B cell (primary cell): Measurements from ENCODE around the gene NTN1. TPM values are rescaled to one million over a fixed set of nuclear protein-coding genes. Genes with fewer than 3 reads are reported as not detected.

Experiments used
- ATAC-seq: fragments of 200-7000 bp; cut with Tn5 transposase; one replicate; pipeline ENCODE4 v1.10.0; 2021; ENCODE audit warnings: low read depth, mild to moderate bottlenecking, moderate number of reproducible peaks, moderate library complexity
- CTCF ChIA-PET: fragments of 350-600 bp; sonication (Branson Sonifier 250); formaldehyde crosslinking; loops from one replicate; lab custom pipeline; 2021; ENCODE audit warnings: antibody characterized with exemption, inconsistent platforms; lab: Charles Lee
- POLR2A ChIA-PET: fragments of 350-600 bp; sonication (Branson Sonifier 250); formaldehyde crosslinking; loops from one replicate; lab custom pipeline; 2021; ENCODE audit warnings: antibody characterized with exemption; lab: Charles Lee
- DNase-seq: peaks from one replicate; pipeline ENCODE4 v3.0.0; 2013
- H2AFZ ChIP-seq: 2 replicates; pipeline ENCODE4 v1.6.1; 2012; ENCODE audit warnings: mild to moderate bottlenecking, low read depth, low read length; ENCODE audit not compliant: insufficient read depth, poor library complexity, severe bottlenecking
- H3K27ac ChIP-seq, 2 donors: 1 replicate in 1 of 2; 2 replicates in 1 of 2; pipeline ENCODE4 v1.5.1; 2012 to 2013; ENCODE audit warnings: low read length in 2 of 2, mild to moderate bottlenecking in 2 of 2, moderate library complexity in 1 of 2
- H3K27me3 ChIP-seq, 4 experiments: fragments of 200-600 bp in 1 of 4; sonication (generic) in 1 of 4; replicated peaks in 1 of 4; 1 replicate in 2 of 4; 2 replicates in 2 of 4; pipeline versions ENCODE4 v1.6.1 to v1.7.0; 2013 to 2016; ENCODE audit warnings: low read length in 3 of 4, mild to moderate bottlenecking in 2 of 4, mixed read lengths in 1 of 4, moderate library complexity in 1 of 4; ENCODE audit not compliant: insufficient read depth in 4 of 4, control insufficient read depth in 3 of 4; ENCODE audit errors: control extremely low read depth in 1 of 4
- H3K36me3 ChIP-seq, 2 experiments: replicated peaks in 1 of 2; 1 replicate in 1 of 2; 2 replicates in 1 of 2; pipeline versions ENCODE4 v1.6.1 to v1.7.1; 2013; ENCODE audit warnings: low read length in 1 of 2; ENCODE audit not compliant: insufficient read depth in 2 of 2, control insufficient read depth in 1 of 2; ENCODE audit errors: control extremely low read depth in 1 of 2, extremely low read depth in 1 of 2
- H3K4me1 ChIP-seq, 2 donors: fragments of 200-600 bp in 1 of 2; sonication (generic) in 1 of 2; 1 replicate in 1 of 2; 2 replicates in 1 of 2; pipeline versions ENCODE4 v1.5.1 to v1.6.1; 2013 to 2017; ENCODE audit warnings: low read length in 2 of 2; ENCODE audit not compliant: control insufficient read depth in 2 of 2, insufficient read depth in 2 of 2
- H3K4me2 ChIP-seq: replicated peaks from 2 replicates; pipeline ENCODE3; 2012; ENCODE audit warnings: mild to moderate bottlenecking, low read depth, low read length; ENCODE audit not compliant: poor library complexity, severe bottlenecking
- H3K4me3 ChIP-seq, 5 experiments: fragments of 200-600 bp in 1 of 5; sonication (generic) in 1 of 5; 1 replicate in 3 of 5; 2 replicates in 2 of 5; pipeline versions ENCODE4 v1.5.1 to v1.7.0; 2011 to 2016; ENCODE audit warnings: low read length in 4 of 5, mild to moderate bottlenecking in 4 of 5, low read depth in 2 of 5, control low read depth in 1 of 5, moderate library complexity in 1 of 5; ENCODE audit not compliant: insufficient read depth in 1 of 5; ENCODE audit errors: control extremely low read depth in 1 of 5, extremely low read depth in 1 of 5
- H3K79me2 ChIP-seq: fragments of 200-600 bp; sonication (generic); one replicate; pipeline ENCODE4 v1.6.0; 2016; ENCODE audit warnings: low read length; ENCODE audit not compliant: control insufficient read depth, insufficient read depth
- H3K9ac ChIP-seq: fragments of 200-600 bp; sonication (generic); 2 replicates; pipeline ENCODE4 v1.6.1; 2017; ENCODE audit warnings: mild to moderate bottlenecking, low read length, moderate library complexity
- H3K9me3 ChIP-seq, 3 donors: one replicate each; pipeline versions ENCODE4 v1.6.1 to v1.7.1; 2013; ENCODE audit warnings: low read length in 2 of 3; ENCODE audit not compliant: control insufficient read depth in 2 of 3, insufficient read depth in 1 of 3; ENCODE audit errors: control extremely low read depth in 1 of 3
- H4K20me1 ChIP-seq: 2 replicates; pipeline ENCODE4 v1.6.0; 2012; ENCODE audit warnings: mild to moderate bottlenecking, low read length; ENCODE audit not compliant: insufficient read depth, control insufficient read depth, poor library complexity, severe bottlenecking
- H3K27ac Mint-ChIP-seq: one replicate; pipeline ENCODE4 v1.8.0; 2021; ENCODE audit warnings: mixed read lengths
- H3K27me3 Mint-ChIP-seq: one replicate; pipeline ENCODE4 v1.8.0; 2021; ENCODE audit warnings: mixed read lengths
- H3K4me1 Mint-ChIP-seq: one replicate; pipeline ENCODE4 v1.8.0; 2021; ENCODE audit warnings: mixed read lengths
- H3K4me3 Mint-ChIP-seq: one replicate; pipeline ENCODE4 v1.8.0; 2021; ENCODE audit warnings: mixed read lengths
- H3K9me3 Mint-ChIP-seq: one replicate; pipeline ENCODE4 v1.8.0; 2022; ENCODE audit warnings: mixed read lengths; ENCODE audit not compliant: insufficient read depth
- CTCF ChIP-seq: fragments of 200-600 bp; IDR thresholded peaks from one replicate; pipeline ENCODE4 v1.8.0; 2022; ENCODE audit warnings: antibody characterized with exemption, mild to moderate bottlenecking
- EZH2 ChIP-seq: IDR thresholded peaks from 2 replicates; pipeline ENCODE4 v1.6.1; 2012; ENCODE audit warnings: borderline replicate concordance, low read depth, mild to moderate bottlenecking, moderate library complexity, low read length; ENCODE audit not compliant: insufficient read depth, poor library complexity, severe bottlenecking
- WGBS: methylation state at CpG from one replicate; pipeline ENCODE4 v1.1.5; 2013; ENCODE audit warnings: missing lambda C conversion rate; ENCODE audit not compliant: insufficient coverage; 5-methylcytosine and 5-hydroxymethylcytosine counted together
- intact Hi-C: fragments of 100-400 bp; cut with micrococcal nuclease; formaldehyde crosslinking; loops from one replicate; pipeline ENCODE4 v1.10.0; 2022
- polyA plus RNA-seq: library from polyadenylated mRNA; depleted of rRNA; stranded (reverse); fragments of >200 nt; gene quantifications from 2 replicates; pipeline ENCODE4 v1.2.3, GENCODE V29; 2012
- total RNA-seq, 2 donors: library from RNA; stranded (reverse); fragments of 120-200 nt in 1 of 2; gene quantifications; 1 replicate in 1 of 2; 2 replicates in 1 of 2; pipeline versions ENCODE4 v1.2.3 to v1.2.4, GENCODE V29; 2013 to 2022

Gene NTN1
- total and polyA plus RNA-seq, 2 donors (not counting 1 experiment from before 2014, with no cell fraction given): 0.10 to 0.25 TPM

- Histone ChIP-seq H2AFZ (no peak overlapping the region), H3K9me3 (peaks cover 0 to 3% (median 0%) of the 10 kb centered on the region in 3 donors), H4K20me1 (no peaks in the 10 kb centered on the region), H3K4me2 (no peak overlapping the region), H3K4me3 (no peak overlapping the region), H3K79me2 (no peaks in the 10 kb centered on the region), H3K36me3 (no peaks in the 10 kb centered on the region), H3K9ac (no peak overlapping the region), H3K4me1 (no peaks in the 10 kb centered on the region), H3K27ac (no peak overlapping the region), H3K27me3 (no peaks in the 10 kb centered on the region)
- no peak for TF ChIP-seq EZH2
- TF ChIP-seq CTCF: no peak
- WGBS: 71% methylated on average over 2 of the region's 6 CpGs
- intact Hi-C loops: no loop called here
- no peak overlapping the region for H3K27ac Mint-ChIP-seq
- H3K9me3 Mint-ChIP-seq: no peaks in the 10 kb centered on the region
- H3K4me1 Mint-ChIP-seq: no peaks in the 10 kb centered on the region
- DNase-seq (no peak), ATAC-seq (no peak)
- no peak overlapping the region for H3K4me3 Mint-ChIP-seq
- ChIA-PET POLR2A (no interaction called here), CTCF (no interaction called here)
- peaks cover 9% of the 10 kb centered on the region for H3K27me3 Mint-ChIP-seq
Observed at GRCh38 chr17:9167379-9167778, 146.1 kb downstream of the NTN1 start.

GRCh38 chr17:9169116-9169515 lies 147.8 kb downstream of the NTN1 start:
- Histone ChIP-seq H3K4me2 (no peak overlapping the region), H3K27me3 (no peaks in the 10 kb centered on the region), H2AFZ (no peak overlapping the region), H3K79me2 (no peaks in the 10 kb centered on the region), H3K27ac (no peak overlapping the region), H3K4me3 (no peak overlapping the region), H4K20me1 (no peaks in the 10 kb centered on the region), H3K9me3 (peaks cover 0 to 5% (median 0%) of the 10 kb centered on the region in 3 donors), H3K4me1 (no peaks in the 10 kb centered on the region), H3K36me3 (no peaks in the 10 kb centered on the region), H3K9ac (no peak overlapping the region)
- H3K4me1 Mint-ChIP-seq: no peaks in the 10 kb centered on the region
- TF ChIP-seq EZH2 (no peak), CTCF (no peak)
- DNase-seq: no peak
- H3K4me3 Mint-ChIP-seq: no peak overlapping the region
- intact Hi-C loops: no loop called here
- peaks cover 9% of the 10 kb centered on the region for H3K27me3 Mint-ChIP-seq
- H3K27ac Mint-ChIP-seq: no peak overlapping the region
- ATAC-seq: no peak
- WGBS: 82% methylated on average over 3 of the region's 3 CpGs
- CTCF ChIA-PET: no interaction called here
- H3K9me3 Mint-ChIP-seq: no peaks in the 10 kb centered on the region
- POLR2A ChIA-PET: no interaction called here
